HL-60 (cell line): ENCODE measurements around the gene PPP1R7.

Source experiments
- DNase-seq, 2 experiments: peaks; one replicate each; pipeline ENCODE4 v3.0.0-alpha.2; 2010 to 2020; ENCODE audit warnings: low read depth in 1 of 2, low spot score in 1 of 2
- H3K27ac ChIP-seq: fragments of 250-450 bp; sonication (Bioruptor Pico); replicated peaks from 2 replicates; pipeline ENCODE4 v1.5.1; 2020; ENCODE audit warnings: mild to moderate bottlenecking, moderate library complexity
- H3K27me3 ChIP-seq: fragments of 250-450 bp; sonication (Bioruptor Pico); 2 replicates; pipeline ENCODE4 v1.5.1; 2021; ENCODE audit warnings: mild to moderate bottlenecking, moderate library complexity; ENCODE audit not compliant: insufficient read depth, poor library complexity, severe bottlenecking
- H3K4me3 ChIP-seq: replicated peaks from 2 replicates; pipeline ENCODE4 v1.5.1; 2011; ENCODE audit warnings: mild to moderate bottlenecking, control low read depth, low read length; ENCODE audit not compliant: insufficient read depth
- GABPA ChIP-seq: IDR thresholded peaks from 2 replicates; pipeline ENCODE4 v1.6.1; 2012; ENCODE audit warnings: low read depth
- POLR2AphosphoS5 ChIP-seq: IDR thresholded peaks from 2 replicates; pipeline ENCODE4 v1.6.1; 2012; ENCODE audit warnings: low read depth
- SPI1 ChIP-seq: IDR thresholded peaks from 2 replicates; pipeline ENCODE4 v1.6.1; 2012; ENCODE audit warnings: low read depth, mild to moderate bottlenecking, borderline replicate concordance
- TF ChIP-seq, protein P1 (sequence below): IDR thresholded peaks from 2 replicates; pipeline ENCODE4 v1.6.1; 2012; ENCODE audit warnings: low read depth; ENCODE audit not compliant: insufficient replicate concordance
- TF ChIP-seq, protein P2 (sequence below): IDR thresholded peaks from one replicate; pipeline ENCODE4 v1.5.1; 2011; ENCODE audit warnings: low read length, control low read depth, inconsistent platforms; ENCODE audit not compliant: insufficient read depth

PPP1R7 gene

DNA sequence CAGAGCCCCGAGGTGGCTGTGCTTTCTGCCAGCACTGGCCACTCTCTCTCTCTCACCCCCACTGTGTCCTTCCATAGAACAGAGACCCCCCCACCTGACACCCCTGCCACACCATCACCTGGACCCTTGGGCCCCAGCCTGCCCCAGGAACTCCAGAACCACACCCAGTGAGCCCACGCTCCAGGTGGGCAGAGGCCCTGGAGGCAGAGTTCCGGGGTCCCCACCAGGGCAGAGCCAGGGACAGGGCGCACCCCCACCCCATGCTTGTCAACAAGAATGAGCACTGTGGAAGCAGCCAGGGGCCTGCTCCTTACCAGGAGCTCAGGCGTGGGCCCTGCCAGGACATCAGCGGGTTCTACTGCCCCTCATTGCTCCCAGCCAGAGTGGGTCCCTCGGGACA, 15.6 kb upstream of the PPP1R7 start:
- Histone ChIP-seq H3K4me3 (no peak overlapping the region), H3K27ac (no peak overlapping the region), H3K27me3 (no peaks in the 10 kb centered on the region)
- no peak for DNase-seq
- TF ChIP-seq SPI1, result no peak
- TF ChIP-seq, protein P1, sequence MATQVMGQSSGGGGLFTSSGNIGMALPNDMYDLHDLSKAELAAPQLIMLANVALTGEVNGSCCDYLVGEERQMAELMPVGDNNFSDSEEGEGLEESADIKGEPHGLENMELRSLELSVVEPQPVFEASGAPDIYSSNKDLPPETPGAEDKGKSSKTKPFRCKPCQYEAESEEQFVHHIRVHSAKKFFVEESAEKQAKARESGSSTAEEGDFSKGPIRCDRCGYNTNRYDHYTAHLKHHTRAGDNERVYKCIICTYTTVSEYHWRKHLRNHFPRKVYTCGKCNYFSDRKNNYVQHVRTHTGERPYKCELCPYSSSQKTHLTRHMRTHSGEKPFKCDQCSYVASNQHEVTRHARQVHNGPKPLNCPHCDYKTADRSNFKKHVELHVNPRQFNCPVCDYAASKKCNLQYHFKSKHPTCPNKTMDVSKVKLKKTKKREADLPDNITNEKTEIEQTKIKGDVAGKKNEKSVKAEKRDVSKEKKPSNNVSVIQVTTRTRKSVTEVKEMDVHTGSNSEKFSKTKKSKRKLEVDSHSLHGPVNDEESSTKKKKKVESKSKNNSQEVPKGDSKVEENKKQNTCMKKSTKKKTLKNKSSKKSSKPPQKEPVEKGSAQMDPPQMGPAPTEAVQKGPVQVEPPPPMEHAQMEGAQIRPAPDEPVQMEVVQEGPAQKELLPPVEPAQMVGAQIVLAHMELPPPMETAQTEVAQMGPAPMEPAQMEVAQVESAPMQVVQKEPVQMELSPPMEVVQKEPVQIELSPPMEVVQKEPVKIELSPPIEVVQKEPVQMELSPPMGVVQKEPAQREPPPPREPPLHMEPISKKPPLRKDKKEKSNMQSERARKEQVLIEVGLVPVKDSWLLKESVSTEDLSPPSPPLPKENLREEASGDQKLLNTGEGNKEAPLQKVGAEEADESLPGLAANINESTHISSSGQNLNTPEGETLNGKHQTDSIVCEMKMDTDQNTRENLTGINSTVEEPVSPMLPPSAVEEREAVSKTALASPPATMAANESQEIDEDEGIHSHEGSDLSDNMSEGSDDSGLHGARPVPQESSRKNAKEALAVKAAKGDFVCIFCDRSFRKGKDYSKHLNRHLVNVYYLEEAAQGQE, result no peak
- TF ChIP-seq POLR2AphosphoS5, result no peak
- TF ChIP-seq GABPA, result no peak
- TF ChIP-seq, protein P2, sequence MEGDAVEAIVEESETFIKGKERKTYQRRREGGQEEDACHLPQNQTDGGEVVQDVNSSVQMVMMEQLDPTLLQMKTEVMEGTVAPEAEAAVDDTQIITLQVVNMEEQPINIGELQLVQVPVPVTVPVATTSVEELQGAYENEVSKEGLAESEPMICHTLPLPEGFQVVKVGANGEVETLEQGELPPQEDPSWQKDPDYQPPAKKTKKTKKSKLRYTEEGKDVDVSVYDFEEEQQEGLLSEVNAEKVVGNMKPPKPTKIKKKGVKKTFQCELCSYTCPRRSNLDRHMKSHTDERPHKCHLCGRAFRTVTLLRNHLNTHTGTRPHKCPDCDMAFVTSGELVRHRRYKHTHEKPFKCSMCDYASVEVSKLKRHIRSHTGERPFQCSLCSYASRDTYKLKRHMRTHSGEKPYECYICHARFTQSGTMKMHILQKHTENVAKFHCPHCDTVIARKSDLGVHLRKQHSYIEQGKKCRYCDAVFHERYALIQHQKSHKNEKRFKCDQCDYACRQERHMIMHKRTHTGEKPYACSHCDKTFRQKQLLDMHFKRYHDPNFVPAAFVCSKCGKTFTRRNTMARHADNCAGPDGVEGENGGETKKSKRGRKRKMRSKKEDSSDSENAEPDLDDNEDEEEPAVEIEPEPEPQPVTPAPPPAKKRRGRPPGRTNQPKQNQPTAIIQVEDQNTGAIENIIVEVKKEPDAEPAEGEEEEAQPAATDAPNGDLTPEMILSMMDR, result no peak

DNA sequence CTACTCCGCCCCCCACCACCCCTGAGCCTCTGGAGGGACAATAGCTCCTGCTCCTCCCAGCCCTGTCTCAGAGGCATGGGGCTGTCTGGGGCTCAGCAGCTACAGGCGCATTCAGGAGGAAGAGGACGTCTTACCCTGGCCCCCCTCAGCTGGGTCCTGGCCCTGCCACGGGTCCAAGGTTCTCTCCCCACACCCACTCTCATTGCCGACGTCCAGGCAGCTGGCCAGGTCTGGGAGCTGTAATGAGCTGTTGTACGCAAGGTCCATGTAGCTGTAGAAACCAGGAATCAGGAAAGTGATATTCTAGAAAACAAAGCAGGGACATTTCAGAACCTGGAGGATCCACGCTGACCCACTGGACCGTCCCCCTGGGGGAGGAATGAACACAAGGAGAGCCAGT, 14.5 kb upstream of the PPP1R7 start:
- Histone ChIP-seq H3K27me3 (no peaks in the 10 kb centered on the region), H3K4me3 (no peak overlapping the region), H3K27ac (no peak overlapping the region)
- TF ChIP-seq POLR2AphosphoS5 (no peak), SPI1 (no peak), GABPA (no peak)
- TF ChIP-seq, protein P1, result no peak
- TF ChIP-seq, protein P2, result no peak
- DNase-seq, result no peak

DNA sequence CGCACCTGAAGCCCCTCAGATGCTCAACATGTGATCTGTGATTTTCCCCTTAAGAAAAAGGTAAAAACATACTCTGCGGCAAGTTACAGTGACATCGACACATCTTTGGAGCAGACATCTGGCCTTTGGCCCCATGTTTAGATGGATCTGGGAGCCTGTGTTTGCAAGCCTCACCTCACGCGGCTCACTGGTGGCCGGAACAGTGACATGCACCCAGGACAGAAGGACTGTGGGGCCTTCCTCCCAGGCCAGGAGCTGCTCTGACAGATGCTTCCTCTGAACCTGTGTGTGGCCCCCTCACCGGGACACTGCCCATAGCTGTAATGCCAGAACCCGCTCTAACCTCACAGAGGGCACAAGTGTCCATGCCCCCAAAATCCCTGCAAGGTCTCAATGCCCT, 14.1 kb upstream of the PPP1R7 start:
- no peak overlapping the region for H3K27ac ChIP-seq
- TF ChIP-seq, protein P2, result no peak
- TF ChIP-seq, protein P1, result no peak
- TF ChIP-seq SPI1, result no peak
- no peak for TF ChIP-seq GABPA
- TF ChIP-seq POLR2AphosphoS5, result no peak
- H3K27me3 ChIP-seq, result no peaks in the 10 kb centered on the region
- no peak for DNase-seq
- H3K4me3 ChIP-seq, result no peak overlapping the region
